ENCODE results near the gene CALD1.

The CALD1 gene

GRCh38 chr7:134925766-134926165, 146.3 kb downstream of the CALD1 start:
- DNase-seq (ENCODE audit: low spot score) = no peak

- no peak for DNase-seq (ENCODE audit: low spot score)
Measured at GRCh38 chr7:134926396-134926795, 147.0 kb downstream of the CALD1 start.

- DNase-seq (ENCODE audit: low spot score) = no peak
Measured at GRCh38 chr7:134927076-134927475, 147.6 kb downstream of the CALD1 start.

- DNase-seq (ENCODE audit: low spot score) = no peak
Measured at GRCh38 chr7:134927723-134928122, 148.3 kb downstream of the CALD1 start.

GRCh38 chr7:134928554-134928953, 149.1 kb downstream of the CALD1 start:
- DNase-seq (ENCODE audit: low spot score) = no peak

GRCh38 chr7:134931487-134931886, 152.1 kb downstream of the CALD1 start:
- DNase-seq (ENCODE audit: low spot score) = no peak

GRCh38 chr7:134932707-134933370, 153.4 kb downstream of the CALD1 start:
- DNase-seq (ENCODE audit: low spot score) = peak; percentile 69

GRCh38 chr7:134933460-134934068, 154.1 kb downstream of the CALD1 start:
- DNase-seq (ENCODE audit: low spot score) = no peak

GRCh38 chr7:134935701-134936100, 156.3 kb downstream of the CALD1 start:
- no peak for DNase-seq (ENCODE audit: low spot score)

GRCh38 chr7:134936893-134937510, 157.6 kb downstream of the CALD1 start:
- DNase-seq (ENCODE audit: low spot score) = no peak

- DNase-seq (ENCODE audit: low spot score) = no peak
Measured at GRCh38 chr7:134938141-134938540, 158.7 kb downstream of the CALD1 start.

GRCh38 chr7:134939136-134939535, 159.7 kb downstream of the CALD1 start:
- no peak for DNase-seq (ENCODE audit: low spot score)

GRCh38 chr7:134940729-134941128, 161.3 kb downstream of the CALD1 start:
- DNase-seq (ENCODE audit: low spot score) = no peak

GRCh38 chr7:134941185-134941900, 161.9 kb downstream of the CALD1 start:
- DNase-seq (ENCODE audit: low spot score) = peak; percentile 52

- DNase-seq (ENCODE audit: low spot score) = no peak
Measured at GRCh38 chr7:134941952-134942351, 162.5 kb downstream of the CALD1 start.

- DNase-seq (ENCODE audit: low spot score) = no peak
Measured at GRCh38 chr7:134942690-134943466, 163.4 kb downstream of the CALD1 start.

GRCh38 chr7:134943785-134944400, 164.5 kb downstream of the CALD1 start:
- DNase-seq (ENCODE audit: low spot score) = no peak

GRCh38 chr7:134945691-134946090, 166.3 kb downstream of the CALD1 start:
- DNase-seq (ENCODE audit: low spot score) = no peak

- no peak for DNase-seq (ENCODE audit: low spot score)
Measured at GRCh38 chr7:134946260-134946659, 166.8 kb downstream of the CALD1 start.

GRCh38 chr7:134947329-134947728, 167.9 kb downstream of the CALD1 start:
- DNase-seq (ENCODE audit: low spot score) = no peak

- DNase-seq (ENCODE audit: low spot score) = no peak
Measured at GRCh38 chr7:134947831-134948230, 168.4 kb downstream of the CALD1 start.

- DNase-seq (ENCODE audit: low spot score) = no peak
Measured at GRCh38 chr7:134948246-134948645, 168.8 kb downstream of the CALD1 start.

Measured in hepatic stellate cell (primary cell).